HG03139 (cell line): ENCODE measurements around the gene CYP17A1.

Source experiments
- ATAC-seq: cut with Tn5 transposase; IDR thresholded peaks from one replicate; pipeline ENCODE4 v1.9.1; 2021; ENCODE audit not compliant: unreplicated experiment

The CYP17A1 gene

GRCh38 chr10:102811346-102811745, 25.9 kb downstream of the CYP17A1 start:
- no peak for ATAC-seq

- no peak for ATAC-seq
Measured at GRCh38 chr10:102808380-102808779, 28.8 kb downstream of the CYP17A1 start.

DNA sequence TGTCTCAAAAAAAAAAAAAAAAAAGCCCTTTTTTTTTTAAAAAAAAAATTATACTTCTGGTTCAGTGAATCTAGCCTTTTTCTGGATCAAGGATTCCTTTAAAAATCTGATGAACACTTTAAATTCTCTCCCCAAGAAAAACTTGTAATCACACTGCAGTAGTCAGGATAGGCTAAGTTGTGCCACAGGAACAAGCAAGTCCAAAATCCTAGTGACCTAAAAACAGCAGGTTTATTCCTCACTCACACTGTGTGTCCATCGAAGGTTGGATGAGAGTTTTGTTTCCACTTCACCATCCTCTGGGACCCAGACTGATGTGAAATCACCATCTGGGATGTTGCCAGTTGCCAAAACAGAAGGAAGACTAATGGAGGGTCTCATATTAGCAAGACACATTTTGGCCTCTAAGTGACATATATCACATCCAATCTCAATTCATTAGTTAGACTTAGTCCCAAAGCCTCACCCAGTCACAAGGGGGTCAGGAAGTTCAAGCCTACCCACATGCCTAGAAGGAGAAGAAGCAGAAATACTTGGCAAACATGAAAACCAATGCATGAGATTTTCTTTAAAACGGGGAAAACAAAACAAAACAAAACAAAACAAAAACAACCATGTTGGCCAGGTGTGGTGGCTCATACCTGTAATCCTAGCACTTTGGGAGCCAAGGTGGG, 32.7 kb downstream of the CYP17A1 start:
- ATAC-seq, result no peak

DNA sequence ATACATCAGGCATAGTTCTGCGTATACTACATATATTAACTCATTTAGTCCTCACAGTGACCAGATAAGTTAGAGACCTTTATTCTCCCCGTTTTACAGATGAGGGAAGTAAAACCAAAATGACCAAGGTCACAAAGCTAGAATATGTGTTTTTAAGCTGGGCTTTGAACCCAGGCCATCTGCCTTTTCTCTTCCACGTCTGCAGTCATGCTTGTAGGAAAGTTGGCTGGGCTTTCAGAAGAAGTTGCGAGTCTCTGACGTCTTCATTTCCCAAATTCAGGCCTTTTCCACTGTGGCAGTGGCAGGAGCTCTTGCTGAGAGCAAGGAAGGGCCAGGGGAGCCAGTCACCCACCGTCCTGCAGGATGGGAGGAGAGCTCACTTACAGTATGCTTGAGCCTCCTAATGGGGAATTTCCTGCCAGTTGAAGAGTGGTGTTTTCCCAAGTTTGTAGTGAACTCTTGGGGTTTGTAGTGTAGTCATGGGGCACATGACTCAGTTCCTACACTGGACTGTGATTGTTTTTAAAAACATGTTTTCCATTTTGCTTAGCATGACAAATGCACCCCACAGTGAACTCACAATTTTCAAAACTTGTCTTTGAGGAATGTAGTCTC, 34.2 kb downstream of the CYP17A1 start:
- ATAC-seq, result no peak

GRCh38 chr10:102801978-102802377, 35.2 kb downstream of the CYP17A1 start:
- no peak for ATAC-seq

DNA sequence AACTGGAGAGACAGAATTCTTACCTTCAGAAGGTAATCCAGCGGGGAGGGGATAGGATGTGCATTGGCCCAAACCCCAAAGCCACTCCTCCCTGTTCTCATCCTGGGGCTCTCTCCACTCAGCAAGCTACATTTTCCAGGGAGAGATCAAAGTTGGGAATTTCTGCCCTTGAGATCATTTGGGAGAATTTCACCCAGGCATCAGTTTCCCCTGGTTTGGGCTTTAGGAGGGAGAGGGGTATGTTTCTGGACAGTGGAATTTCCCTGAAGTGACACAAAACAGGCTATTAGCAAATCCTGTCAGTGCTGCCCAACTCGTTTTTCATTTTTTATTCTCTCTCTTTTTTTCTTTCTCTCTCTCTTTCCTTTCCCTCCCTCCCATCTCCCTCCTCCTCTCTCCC, 35.7 kb downstream of the CYP17A1 start:
- no peak for ATAC-seq

DNA sequence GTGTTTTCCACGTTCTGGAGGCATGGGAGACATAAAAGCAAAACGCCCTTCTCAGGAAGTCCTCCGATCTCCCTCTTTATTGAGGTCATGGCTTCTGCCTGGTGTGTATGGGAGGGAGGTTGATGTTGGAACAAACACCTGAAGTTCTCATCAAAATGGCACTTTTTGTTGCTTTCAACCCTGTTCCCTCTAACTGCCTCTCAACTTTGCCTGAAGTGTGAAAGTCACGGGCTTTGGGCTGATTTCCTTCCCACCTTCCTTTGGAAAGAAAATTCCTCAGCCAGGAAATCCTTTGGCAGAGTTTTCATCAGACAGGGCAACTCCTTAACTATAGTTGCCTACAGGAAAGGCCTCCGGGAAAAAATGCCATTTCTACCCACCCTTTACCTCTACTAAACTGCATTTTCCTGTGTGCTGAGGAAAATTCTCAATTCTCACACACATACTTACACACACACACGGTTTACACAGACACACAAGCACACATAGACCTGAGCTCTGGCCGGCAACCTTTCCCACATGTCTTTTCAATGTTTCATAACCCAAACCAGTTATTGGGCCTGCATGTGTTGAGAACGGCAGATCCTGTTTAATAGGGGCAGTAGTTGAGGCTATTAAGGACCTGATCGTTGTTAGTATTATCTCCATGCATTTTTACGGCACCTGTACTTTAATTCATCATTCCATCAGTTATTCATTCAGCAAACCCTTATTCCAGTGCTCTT, 36.4 kb downstream of the CYP17A1 start:
- no peak for ATAC-seq

DNA sequence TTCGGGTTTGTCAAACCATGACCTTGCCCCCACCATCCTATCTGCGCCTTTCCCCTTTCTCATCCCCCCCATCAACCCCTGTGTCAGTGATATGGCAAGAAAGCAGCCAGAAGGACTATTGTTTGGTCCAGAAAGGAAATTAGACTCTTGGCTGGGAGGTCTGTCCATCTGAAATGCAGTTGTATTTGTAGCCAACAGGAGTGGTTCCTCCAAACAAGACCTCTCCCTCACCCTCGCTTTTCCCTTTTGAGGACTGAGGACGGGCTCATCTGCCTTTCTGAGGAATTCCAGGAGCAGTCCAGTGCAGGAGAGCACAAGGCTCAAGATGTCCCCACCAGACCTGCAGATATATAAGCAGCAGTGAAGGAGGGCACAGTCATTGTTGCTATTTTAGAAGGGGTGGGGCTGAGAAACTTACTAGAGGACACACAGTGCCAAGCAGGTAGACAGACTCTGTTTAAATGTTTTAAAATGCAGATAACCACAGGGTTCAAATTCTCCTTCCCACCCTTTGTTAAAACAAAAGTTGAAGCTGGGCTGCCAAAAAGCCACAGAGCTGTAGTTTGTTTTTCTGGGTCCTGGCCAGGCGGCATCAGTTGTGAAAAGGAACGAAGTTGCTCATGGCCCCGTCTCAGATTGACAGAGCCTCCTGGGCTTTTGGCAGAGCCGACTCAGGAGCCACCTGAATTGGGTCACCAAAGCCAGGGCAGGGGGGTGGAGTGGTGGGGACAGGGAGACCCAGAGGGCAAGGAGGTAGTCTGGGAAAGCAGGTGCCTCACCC, 37.3 kb downstream of the CYP17A1 start:
- no peak for ATAC-seq

- peak; percentile 95 for ATAC-seq
Measured at GRCh38 chr10:102796407-102797176, 40.6 kb downstream of the CYP17A1 start.

GRCh38 chr10:102795453-102796406, 41.5 kb downstream of the CYP17A1 start:
- ATAC-seq, result peak; percentile 13

DNA sequence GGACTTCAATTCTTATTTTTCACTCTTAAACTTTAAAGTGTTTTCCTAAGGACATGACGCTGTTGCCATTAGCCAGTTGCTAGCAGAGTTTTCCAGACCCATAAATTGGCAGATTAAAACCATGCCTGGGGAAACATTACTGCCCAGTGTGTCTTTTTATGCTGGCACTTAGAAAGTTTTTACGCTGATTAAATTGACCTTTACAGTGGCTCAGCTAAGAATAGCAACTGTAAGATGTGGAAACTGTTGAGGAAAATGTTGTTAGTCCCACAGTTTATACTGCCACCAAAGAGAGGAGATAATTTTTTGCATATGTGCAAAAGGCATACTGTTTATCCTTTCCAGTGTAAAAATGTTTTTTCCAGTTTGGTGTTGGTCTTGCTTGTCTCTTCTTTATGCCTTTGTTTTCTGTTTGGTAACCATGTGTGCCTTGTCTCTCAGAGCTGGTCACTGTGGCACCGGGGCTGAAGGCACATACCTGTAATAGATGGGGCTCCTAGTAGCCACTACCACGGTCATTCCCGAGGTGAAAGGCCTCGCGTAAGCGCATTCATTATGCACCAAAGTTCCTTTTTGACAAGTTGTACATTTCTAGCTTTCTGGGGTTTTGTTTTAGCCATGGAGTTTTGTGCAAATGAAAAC, 45.3 kb downstream of the CYP17A1 start:
- ATAC-seq, result no peak

DNA sequence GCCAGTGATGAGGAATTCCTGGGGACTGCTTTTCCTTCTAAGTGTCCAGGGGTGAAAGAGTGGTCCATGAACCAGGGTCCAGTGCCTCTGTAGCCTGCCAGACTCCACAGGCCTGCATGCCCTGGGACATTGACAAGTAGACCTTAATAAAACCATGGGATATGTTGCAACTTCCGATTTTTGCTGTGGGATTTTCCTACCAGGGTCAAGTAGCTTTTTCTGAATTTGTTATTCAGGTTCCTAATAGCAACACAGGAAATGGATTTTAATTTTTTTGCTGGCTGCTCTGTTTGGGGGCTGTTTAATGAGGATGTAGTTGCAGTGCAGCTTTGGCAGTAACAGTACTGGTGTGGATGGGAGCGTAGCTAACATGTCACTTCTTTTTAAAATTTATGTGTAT, 51.4 kb downstream of the CYP17A1 start:
- no peak for ATAC-seq

GRCh38 chr10:102783568-102783967, 53.6 kb downstream of the CYP17A1 start:
- ATAC-seq, result no peak

- no peak for ATAC-seq
Measured at GRCh38 chr10:102782673-102783551, 54.3 kb downstream of the CYP17A1 start.

DNA sequence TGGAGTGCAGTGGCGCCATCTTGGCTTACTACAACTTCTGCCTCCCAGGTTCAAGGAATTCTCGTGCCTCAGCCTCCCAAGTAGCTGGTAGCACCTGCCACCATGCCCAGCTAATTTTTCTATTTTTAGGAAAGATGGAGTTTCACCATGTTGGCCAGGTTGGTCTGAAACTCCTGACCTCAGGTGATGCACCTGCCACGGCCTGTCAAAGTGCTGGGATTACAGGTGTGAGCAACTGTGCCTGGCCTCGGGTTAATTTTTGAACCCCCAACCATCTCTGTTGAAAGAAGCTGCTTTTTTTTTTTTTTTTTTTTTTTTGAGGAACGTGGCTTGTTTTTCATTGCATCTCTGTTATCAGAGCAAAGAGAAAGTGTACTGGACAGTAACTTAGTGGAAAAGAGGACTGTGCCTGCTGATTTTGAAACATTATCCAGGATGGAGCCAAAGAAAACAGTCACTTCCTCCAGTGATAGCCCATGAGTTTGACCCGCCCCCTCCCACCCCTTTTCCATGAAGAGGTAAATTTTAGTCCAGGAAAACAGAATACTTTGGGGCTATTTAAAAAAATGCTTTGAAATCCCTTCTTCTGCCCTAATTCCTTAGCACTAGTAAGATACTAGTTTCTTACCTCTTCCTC, 55.2 kb downstream of the CYP17A1 start:
- no peak for ATAC-seq

DNA sequence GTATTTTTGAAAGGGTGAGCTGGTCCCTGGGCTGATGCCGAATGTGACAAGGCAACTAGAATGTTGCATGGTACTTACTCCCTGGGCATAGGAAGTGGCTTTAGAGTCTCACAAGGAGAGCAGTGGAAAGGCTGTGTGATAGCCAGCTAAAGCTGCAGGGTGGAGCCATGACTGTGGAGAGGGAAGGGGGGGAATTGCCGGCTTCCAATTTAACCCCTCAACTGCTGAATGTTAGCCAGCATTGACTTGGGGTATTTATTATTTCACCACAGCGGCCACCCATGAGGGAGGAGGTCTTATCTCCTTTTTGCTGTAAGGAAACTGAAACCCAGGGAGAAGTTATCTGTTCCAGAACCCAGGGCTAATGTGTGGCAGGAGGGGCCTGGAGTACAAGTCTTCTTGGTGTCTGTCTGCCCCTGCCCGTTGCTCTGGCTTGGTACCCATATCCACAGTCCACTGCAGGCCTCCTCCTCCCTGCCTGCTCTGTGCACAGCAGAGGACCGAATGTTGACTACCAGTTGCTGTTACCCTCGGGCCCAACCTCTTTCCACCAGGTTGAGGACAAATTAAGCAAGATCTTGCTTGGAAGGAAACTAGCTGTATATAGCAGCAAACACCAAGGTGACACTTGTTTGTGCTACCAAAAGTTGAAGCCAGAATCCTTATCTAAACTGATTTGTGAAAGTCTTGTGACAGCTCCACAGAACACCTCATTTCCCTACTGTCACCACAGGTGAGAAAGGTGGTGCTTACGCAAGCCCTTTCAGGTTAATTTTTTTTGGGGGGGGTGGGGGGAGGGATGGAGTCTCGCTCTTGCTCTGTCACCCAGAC, 55.9 kb downstream of the CYP17A1 start:
- no peak for ATAC-seq
